BJ (cell line): ENCODE results near the gene CD6. TPM values are rescaled to one million over a fixed set of nuclear protein-coding genes. Genes with fewer than 3 reads are reported as not detected.

Source experiments
- CTCF ChIA-PET: fragments of 350-600 bp; formaldehyde crosslinking; extraction: SDS; loops from one replicate; lab custom pipeline; 2021; ENCODE audit warnings: antibody characterized with exemption, inconsistent platforms; lab: Yijun Ruan, JAX
- POLR2A ChIA-PET: fragments of 300-600 bp; sonication (Branson Sonifier 250); formaldehyde crosslinking; extraction: SDS; loops from one replicate; lab custom pipeline; 2021; ENCODE audit warnings: antibody characterized with exemption; lab: Charles Lee
- DNase-seq: peaks from one replicate; pipeline ENCODE4 v3.0.0-alpha.2; 2011; ENCODE audit warnings: low read depth
- H3K27me3 ChIP-seq: 2 replicates; pipeline ENCODE4 v1.6.0; 2011; ENCODE audit warnings: low read length; ENCODE audit not compliant: control insufficient read depth, insufficient read depth
- H3K36me3 ChIP-seq: 2 replicates; pipeline ENCODE4 v1.5.1; 2011; ENCODE audit warnings: low read length; ENCODE audit not compliant: control insufficient read depth, insufficient read depth
- H3K4me3 ChIP-seq: 2 replicates; pipeline ENCODE4 v1.5.1; 2011; ENCODE audit warnings: low read depth, mild to moderate bottlenecking, control low read depth, low read length
- polyA plus RNA-seq: library from polyadenylated mRNA; depleted of rRNA; stranded (reverse); fragments of >200 nt; gene quantifications from 2 replicates; pipeline ENCODE4 v1.2.3, GENCODE V29; 2011
- TF ChIP-seq, protein P1 (sequence below): IDR thresholded peaks from 2 replicates; pipeline ENCODE4 v1.5.1; 2011; ENCODE audit warnings: low read depth, mild to moderate bottlenecking, control low read depth, inconsistent platforms, low read length, moderate library complexity; ENCODE audit not compliant: insufficient read depth

CD6 gene
- polyA plus RNA-seq, 1 experiment: not detected

DNA sequence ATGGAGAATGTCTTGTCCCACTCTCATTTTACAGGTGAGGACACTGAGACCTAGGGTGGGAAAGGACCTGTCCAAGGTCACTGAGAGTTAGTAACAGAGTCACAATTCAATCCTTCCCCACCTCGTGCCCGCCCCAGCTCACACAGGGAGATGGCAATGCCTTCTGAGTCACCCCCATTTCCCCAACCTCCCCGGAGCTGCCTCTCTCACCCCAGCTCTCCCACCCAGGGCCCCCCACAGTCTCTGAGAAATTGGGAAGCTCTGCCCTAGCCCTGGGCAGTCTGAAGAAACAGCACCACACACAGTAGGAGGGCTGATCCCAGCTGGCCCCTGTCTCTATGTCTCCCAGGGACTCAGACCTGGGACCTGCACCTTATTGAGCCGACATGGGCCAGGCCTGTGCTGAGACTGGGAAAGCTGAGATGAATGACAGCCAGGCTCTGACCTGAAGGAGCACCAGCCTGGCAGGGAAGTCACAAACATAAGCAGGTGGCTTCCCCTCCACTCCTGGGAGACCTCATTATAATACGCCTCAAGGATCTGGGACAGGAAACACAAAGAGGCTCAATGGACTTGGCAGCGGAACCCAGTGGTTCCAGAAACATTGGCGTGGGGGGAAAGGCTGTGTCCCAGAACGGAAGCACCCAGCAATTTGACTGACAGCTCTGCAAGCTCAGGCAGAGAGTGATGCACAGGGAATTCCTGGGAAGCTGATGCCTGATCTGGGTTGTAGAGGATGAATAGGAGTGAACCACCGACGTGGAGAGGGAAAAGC lies 51.0 kb downstream of the CD6 start:
- Histone ChIP-seq H3K27me3 (peaks cover 10% of the 10 kb centered on the region), H3K4me3 (no peak overlapping the region), H3K36me3 (no peaks in the 10 kb centered on the region)
- DNase-seq: no peak
- TF ChIP-seq, protein P1, sequence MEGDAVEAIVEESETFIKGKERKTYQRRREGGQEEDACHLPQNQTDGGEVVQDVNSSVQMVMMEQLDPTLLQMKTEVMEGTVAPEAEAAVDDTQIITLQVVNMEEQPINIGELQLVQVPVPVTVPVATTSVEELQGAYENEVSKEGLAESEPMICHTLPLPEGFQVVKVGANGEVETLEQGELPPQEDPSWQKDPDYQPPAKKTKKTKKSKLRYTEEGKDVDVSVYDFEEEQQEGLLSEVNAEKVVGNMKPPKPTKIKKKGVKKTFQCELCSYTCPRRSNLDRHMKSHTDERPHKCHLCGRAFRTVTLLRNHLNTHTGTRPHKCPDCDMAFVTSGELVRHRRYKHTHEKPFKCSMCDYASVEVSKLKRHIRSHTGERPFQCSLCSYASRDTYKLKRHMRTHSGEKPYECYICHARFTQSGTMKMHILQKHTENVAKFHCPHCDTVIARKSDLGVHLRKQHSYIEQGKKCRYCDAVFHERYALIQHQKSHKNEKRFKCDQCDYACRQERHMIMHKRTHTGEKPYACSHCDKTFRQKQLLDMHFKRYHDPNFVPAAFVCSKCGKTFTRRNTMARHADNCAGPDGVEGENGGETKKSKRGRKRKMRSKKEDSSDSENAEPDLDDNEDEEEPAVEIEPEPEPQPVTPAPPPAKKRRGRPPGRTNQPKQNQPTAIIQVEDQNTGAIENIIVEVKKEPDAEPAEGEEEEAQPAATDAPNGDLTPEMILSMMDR: no peak
- ChIA-PET POLR2A (no interaction called here), CTCF (no interaction called here)

DNA sequence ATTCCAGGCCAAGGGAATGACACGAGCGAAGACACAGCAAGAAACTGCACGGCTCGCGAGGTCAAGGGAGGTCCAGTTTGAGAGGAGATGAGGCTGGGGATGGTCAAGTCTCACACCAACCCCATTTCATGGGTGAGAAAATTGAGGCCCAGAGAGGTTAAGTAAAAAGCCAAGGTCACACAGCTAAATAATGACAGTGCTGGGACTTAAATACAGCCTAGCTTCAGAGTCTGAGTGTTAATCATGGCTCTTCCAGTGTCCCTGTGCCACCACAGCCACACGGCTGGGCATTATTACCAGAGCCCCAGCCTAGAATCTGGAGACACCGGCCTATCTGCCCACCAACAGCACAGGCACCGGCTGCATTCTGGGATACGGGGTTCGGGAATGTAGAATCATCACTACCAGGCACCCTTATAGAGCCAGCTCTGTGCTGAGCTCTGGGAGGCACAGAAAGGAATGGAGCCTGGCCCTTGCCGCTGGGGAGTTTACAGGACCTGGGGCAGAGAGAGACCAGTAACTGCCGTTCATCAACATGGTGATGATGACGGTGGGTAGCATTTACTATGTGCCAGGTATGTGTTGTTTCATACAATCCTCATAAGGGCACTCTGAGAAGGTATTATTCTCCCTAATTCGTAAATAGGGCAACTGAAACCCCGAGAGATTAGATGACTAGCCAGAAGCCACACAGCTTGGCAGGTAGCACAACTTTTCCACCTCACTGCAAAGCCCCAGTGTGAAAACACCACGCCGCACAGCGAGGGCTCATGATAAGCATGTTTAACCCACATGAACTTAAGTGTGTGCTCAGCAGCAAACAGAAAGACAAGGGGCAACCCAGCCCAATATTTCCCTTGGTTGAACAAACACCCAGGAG lies 51.8 kb downstream of the CD6 start:
- TF ChIP-seq, protein P1: no peak
- DNase-seq: no peak
- Histone ChIP-seq H3K4me3 (no peak overlapping the region), H3K36me3 (no peaks in the 10 kb centered on the region), H3K27me3 (peaks cover 12% of the 10 kb centered on the region)
- ChIA-PET CTCF (no interaction called here), POLR2A (no interaction called here)

DNA sequence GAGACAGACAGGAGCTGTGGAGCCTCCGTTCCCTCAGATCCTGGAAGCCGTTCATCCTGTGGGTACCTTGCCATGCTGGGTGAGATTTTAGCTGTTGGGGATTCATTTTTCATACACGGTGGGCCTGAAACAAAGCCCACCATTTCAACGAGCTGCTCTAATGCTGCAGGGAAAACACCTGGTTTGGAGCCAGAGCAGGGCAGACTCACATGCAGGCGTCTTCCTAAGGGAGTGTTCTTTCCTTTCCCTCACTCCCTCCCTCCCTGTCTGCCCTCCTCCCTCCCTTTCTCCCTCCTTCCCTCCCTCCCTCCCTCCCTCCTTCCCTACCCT lies 52.5 kb downstream of the CD6 start:
- DNase-seq: no peak
- TF ChIP-seq, protein P1: no peak
- Histone ChIP-seq H3K27me3 (peaks cover 12% of the 10 kb centered on the region), H3K4me3 (no peak overlapping the region), H3K36me3 (no peaks in the 10 kb centered on the region)
- CTCF ChIA-PET: no interaction called here
- POLR2A ChIA-PET: no interaction called here

DNA sequence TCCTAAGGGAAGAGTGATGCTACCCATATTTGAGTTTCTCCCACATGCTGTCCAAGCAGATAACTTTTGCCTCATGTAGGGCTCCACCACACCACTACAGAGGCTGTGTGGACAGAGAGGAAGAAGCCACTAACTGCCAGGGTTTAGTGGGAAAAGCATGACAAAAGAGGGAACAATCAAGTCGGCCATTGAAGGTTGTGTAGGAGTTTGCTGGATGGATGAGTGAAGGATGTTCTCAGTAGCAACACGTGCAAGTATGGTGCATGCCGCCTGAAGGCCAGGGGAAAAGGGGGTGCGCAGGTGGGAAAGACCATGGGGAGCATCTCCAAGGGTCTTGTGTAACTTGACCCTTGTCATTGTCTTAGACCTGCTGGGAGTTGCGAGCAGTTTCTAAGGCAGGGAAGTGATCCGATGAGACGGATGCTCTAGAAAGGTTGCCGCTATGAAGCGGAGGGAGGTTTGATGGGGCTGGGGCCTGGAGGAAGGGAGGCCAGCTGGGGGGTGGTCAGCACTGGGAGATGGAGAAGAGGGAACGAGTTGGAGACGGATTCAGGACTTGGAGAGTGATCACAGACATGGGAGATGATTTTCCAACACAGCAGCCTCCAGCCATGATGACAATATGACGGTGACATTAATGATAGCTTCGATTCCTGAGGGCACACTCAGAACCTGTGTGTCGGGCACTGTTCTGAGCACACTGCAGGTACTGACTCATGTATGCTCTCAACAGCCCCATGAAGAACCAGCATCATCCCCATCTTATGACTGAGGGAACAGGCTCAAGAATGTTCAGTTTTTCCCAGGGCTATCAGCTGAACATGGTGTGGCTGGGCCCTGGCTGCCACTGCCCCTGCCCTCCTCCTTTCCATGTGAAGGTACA lies 53.7 kb downstream of the CD6 start:
- H3K4me3 ChIP-seq: no peak overlapping the region
- CTCF ChIA-PET: no interaction called here
- no peaks in the 10 kb centered on the region for H3K36me3 ChIP-seq
- TF ChIP-seq, protein P1: no peak
- peaks cover 12% of the 10 kb centered on the region for H3K27me3 ChIP-seq
- no peak for DNase-seq
- POLR2A ChIA-PET: no interaction called here

DNA sequence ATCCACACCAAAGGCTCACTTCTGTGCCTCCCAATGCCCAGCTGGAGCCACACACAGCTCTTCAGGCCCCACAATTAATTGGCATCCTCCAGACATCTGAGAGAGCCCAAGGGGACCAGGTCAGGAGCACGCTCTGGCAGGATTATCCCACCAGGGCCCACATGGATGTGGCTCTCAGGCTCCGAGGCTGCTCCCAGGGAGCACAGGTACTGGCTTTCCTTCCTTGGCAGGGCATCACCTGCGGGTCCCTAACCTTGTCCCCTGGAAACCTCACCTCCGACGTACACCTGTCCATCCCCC lies 54.3 kb downstream of the CD6 start:
- no peak for DNase-seq
- Histone ChIP-seq H3K4me3 (no peak overlapping the region), H3K36me3 (no peaks in the 10 kb centered on the region), H3K27me3 (peaks cover 9% of the 10 kb centered on the region)
- POLR2A ChIA-PET: no interaction called here
- CTCF ChIA-PET: no interaction called here
- TF ChIP-seq, protein P1: no peak
